ENCODE data around the gene ROBO2.

The ROBO2 gene

GRCh38 chr3:77601823-77602415 is 562.0 kb downstream of the ROBO2 start:
- DNase-seq = no peak

- no peak for DNase-seq
These were observed 562.8 kb downstream of the ROBO2 start for GRCh38 chr3:77602722-77603121.

- no peak for DNase-seq
These were observed 565.4 kb downstream of the ROBO2 start for GRCh38 chr3:77605308-77605707.

GRCh38 chr3:77605865-77606264 is 566.0 kb downstream of the ROBO2 start:
- no peak for DNase-seq

- DNase-seq = no peak
These were observed 566.5 kb downstream of the ROBO2 start for GRCh38 chr3:77606372-77606771.

GRCh38 chr3:77618686-77619085 is 578.8 kb downstream of the ROBO2 start:
- no peak for DNase-seq

- DNase-seq = no peak
These were observed 580.1 kb downstream of the ROBO2 start for GRCh38 chr3:77620009-77620408.

GRCh38 chr3:77623500-77623899 is 583.6 kb downstream of the ROBO2 start:
- no peak for DNase-seq

- no peak for DNase-seq
These were observed 586.3 kb downstream of the ROBO2 start for GRCh38 chr3:77626157-77626556.

GRCh38 chr3:77648214-77648613 is 608.3 kb downstream of the ROBO2 start:
- no peak for DNase-seq

- DNase-seq = no peak
These were observed 608.8 kb downstream of the ROBO2 start for GRCh38 chr3:77648664-77649063.

GRCh38 chr3:77652624-77653023 is 612.7 kb downstream of the ROBO2 start:
- DNase-seq = no peak

GRCh38 chr3:77655396-77655795 is 615.5 kb downstream of the ROBO2 start:
- no peak for DNase-seq

GRCh38 chr3:77660718-77661117 is 620.8 kb downstream of the ROBO2 start:
- no peak for DNase-seq

- DNase-seq = no peak
These were observed 628.0 kb downstream of the ROBO2 start for GRCh38 chr3:77667901-77668300.

GRCh38 chr3:77668376-77668775 is 628.5 kb downstream of the ROBO2 start:
- DNase-seq = no peak

- DNase-seq = no peak
These were observed 632.1 kb downstream of the ROBO2 start for GRCh38 chr3:77672016-77672415.

- no peak for DNase-seq
These were observed 642.3 kb downstream of the ROBO2 start for GRCh38 chr3:77682162-77682561.

- DNase-seq = no peak
These were observed 644.2 kb downstream of the ROBO2 start for GRCh38 chr3:77684115-77684514.

- DNase-seq = no peak
These were observed 645.8 kb downstream of the ROBO2 start for GRCh38 chr3:77685713-77686112.

GRCh38 chr3:77686560-77686959 is 646.7 kb downstream of the ROBO2 start:
- DNase-seq = no peak

- no peak for DNase-seq
These were observed 647.6 kb downstream of the ROBO2 start for GRCh38 chr3:77687545-77687944.

- DNase-seq = no peak
These were observed 650.5 kb downstream of the ROBO2 start for GRCh38 chr3:77690284-77690845.

GRCh38 chr3:77693147-77693546 is 653.2 kb downstream of the ROBO2 start:
- no peak for DNase-seq

GRCh38 chr3:77699125-77699691 is 659.3 kb downstream of the ROBO2 start:
- DNase-seq = no peak

Measured in amniotic stem cell (primary cell).